Heart left ventricle (tissue), 16 donors: ENCODE measurements around the gene APOA1. TPM values are rescaled to one million over a fixed set of nuclear protein-coding genes. Genes with fewer than 3 reads are reported as not detected.

Source experiments
- ATAC-seq, 4 donors: fragments of 200-7000 bp; cut with Tn5 transposase; one replicate each; pipeline ENCODE4 v1.9.1; 2020 to 2022; ENCODE audit warnings: moderate library complexity in 4 of 4, mild to moderate bottlenecking in 3 of 4, moderate number of reproducible peaks in 1 of 4
- DNase-seq, 5 donors: peaks; one replicate each; pipeline ENCODE4 v3.0.0-alpha.2; 2020
- H3K27ac ChIP-seq, 12 donors: fragments of 200-600 bp; sonication (generic) in 4 of 12; one replicate each; pipeline versions ENCODE4 v1.5.0 to v1.8.0; 2016 to 2022; ENCODE audit warnings: mild to moderate bottlenecking in 2 of 12
- H3K27me3 ChIP-seq, 9 donors: fragments of 200-600 bp; sonication (generic) in 2 of 9; one replicate each; pipeline versions ENCODE4 v1.5.1 to v1.8.0; 2016 to 2022; ENCODE audit warnings: mild to moderate bottlenecking in 3 of 9
- H3K36me3 ChIP-seq, 9 donors: fragments of 200-600 bp; sonication (generic) in 2 of 9; one replicate each; pipeline versions ENCODE4 v1.5.0 to v1.8.0; 2018 to 2022; ENCODE audit warnings: mild to moderate bottlenecking in 2 of 9
- H3K4me1 ChIP-seq, 12 donors: fragments of 200-600 bp; sonication (generic) in 4 of 12; one replicate each; pipeline versions ENCODE4 v1.5.0 to v1.8.0; 2016 to 2022; ENCODE audit warnings: mild to moderate bottlenecking in 3 of 12
- H3K4me3 ChIP-seq, 12 donors: fragments of 200-600 bp; sonication (generic) in 4 of 12; one replicate each; pipeline versions ENCODE4 v1.5.0 to v1.8.0; 2017 to 2022; ENCODE audit warnings: mild to moderate bottlenecking in 9 of 12, moderate library complexity in 4 of 12
- H3K9me3 ChIP-seq, 12 donors: fragments of 200-600 bp; sonication (generic) in 4 of 12; one replicate each; pipeline versions ENCODE4 v1.5.0 to v1.8.0; 2016 to 2022; ENCODE audit warnings: mild to moderate bottlenecking in 1 of 12
- POLR2A ChIP-seq, 2 donors: fragments of 450-650 bp; IDR thresholded peaks; one replicate each; pipeline ENCODE4 v1.6.1; 2017; ENCODE audit warnings: antibody characterized with exemption in 2 of 2, mild to moderate bottlenecking in 2 of 2, moderate library complexity in 2 of 2
- WGBS, 4 donors: extraction: QIAGEN DNeasy Blood & Tissue Kit in 2 of 4; methylation state at CpG; one replicate each; pipeline versions ENCODE4 v1.1.5 to v1.1.7; 2013 to 2018; 5-methylcytosine and 5-hydroxymethylcytosine counted together
- intact Hi-C, 10 donors: fragments of 100-400 bp; cut with DNase I; formaldehyde crosslinking; loops; one replicate each; pipeline versions ENCODE4 v1.11.1 to v1.14.2; 2022
- polyA plus RNA-seq, 2 donors: library from polyadenylated mRNA; stranded (reverse); fragments of 200-250 nt; gene quantifications; one replicate each; pipeline ENCODE4 v1.2.3, GENCODE V29; 2013
- total RNA-seq, 9 donors: library from RNA; depleted of rRNA in 2 of 9; stranded (reverse); fragments of >200 nt in 2 of 9; fragmentation: NEBNext Ultra II Directional in 3 of 9; extraction: Animal tissue kit (Norgen Biotek cat#: 25700) in 3 of 9; gene quantifications; one replicate each; pipeline versions ENCODE4 v1.1.0 to v1.2.4, GENCODE V29; 2016 to 2023
- TF ChIP-seq, protein P1 (sequence below), 12 donors: fragments of 200-600 bp; sonication (generic) in 4 of 12; IDR thresholded peaks; one replicate each; pipeline versions ENCODE4 v1.5.0 to v1.8.0; 2018 to 2022; ENCODE audit warnings: antibody characterized with exemption in 12 of 12, mild to moderate bottlenecking in 5 of 12
- donor health status: ischemic (EF 13 %, LVEDD 7.1; RV severe dilation, severe dysfunction).
- donor health status: healthy with polysubstance abuse.
- donor health status: DM: no; HTN: yes; CAD: no.
- donor health status: DM: no; HTN: no; CAD: no.
- donor health status: ischemic (EF 25% LVEDD 6.9; RV normal size, moderate dysfunction).
- donor health status: ischemic (EF 25% LVEDD 5.7; RV mildly dilated, moderate dysfunction).
- donor health status: healthy.
- donor health status: DM: yes; HTN: yes; CAD: no.
- donor health status: ischemic (EF 35%, LVEDD 5.7; RV mildly dilated, moderate dysfunction).
- donor health status: nonischemic (EF 11% LVEDD 7.7; RV severe dilation, severe dysfunction).
- donor health status: DM: yes; HTN: yes; CAD: no.
- donor health status: PGD.
- donor health status: ischemic (EF 29% LVEDD 5.4; RV normal size, mild dysfunction).
- donor health status: nonischemic (EF 23%, LVEDD 6.1; RV moderate dilation, normal function).

The APOA1 gene
- total and polyA plus RNA-seq, 11 donors: 10.0 to 422 (median 61.4) TPM

GRCh38 chr11:116865696-116866095 is 28.3 kb upstream of the APOA1 start:
- peaks cover 0 to 99% (median 96%) of the 10 kb centered on the region in 9 donors for H3K36me3 ChIP-seq
- 74 to 90% (median 83%) methylated on average over 1 of the region's 1 CpG for WGBS, 4 donors

DNA sequence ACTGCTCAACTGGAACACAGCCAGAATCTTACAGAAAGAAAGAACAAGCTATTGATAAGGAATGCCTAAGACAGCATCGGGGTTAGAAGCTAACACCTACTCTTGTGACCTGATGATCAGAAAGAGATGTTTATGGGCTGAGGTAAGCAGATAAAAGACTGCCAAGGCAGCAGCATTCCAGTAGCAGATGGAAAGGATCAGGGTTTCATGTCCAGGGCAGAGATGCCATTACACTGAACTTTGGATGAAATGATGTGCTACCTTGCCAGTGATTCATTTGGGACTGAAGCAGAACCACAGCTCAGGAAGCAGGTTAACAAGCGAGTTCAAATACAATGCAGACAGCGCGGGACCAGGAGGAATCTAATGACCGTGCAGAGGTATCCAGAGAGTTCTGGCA is 27.1 kb upstream of the APOA1 start:
- Histone ChIP-seq H3K36me3 (peaks cover 0 to 98% (median 94%) of the 10 kb centered on the region in 9 donors), H3K4me1 (peaks cover 0 to 45% (median 13%) of the 10 kb centered on the region in 12 donors), H3K9me3 (no peaks in the 10 kb centered on the region), H3K4me3 (no peak overlapping the region), H3K27me3 (no peaks in the 10 kb centered on the region), H3K27ac (peak overlapping the region in 2 of 12 donors; percentile 17 to 31)
- WGBS, 4 donors: 68 to 85% (median 77%) methylated on average over 5 of the region's 5 CpGs
- intact Hi-C loops: loop anchor here in 1 of 10 donors (10.0 kb wide), 1 partner anchor 360 kb away; no protein-coding TSS in a partner anchor
- ATAC-seq (no peak), DNase-seq (no peak)
- TF ChIP-seq POLR2A (IDR thresholded peaks at IDR 0.05): no peak
- TF ChIP-seq, protein P1, sequence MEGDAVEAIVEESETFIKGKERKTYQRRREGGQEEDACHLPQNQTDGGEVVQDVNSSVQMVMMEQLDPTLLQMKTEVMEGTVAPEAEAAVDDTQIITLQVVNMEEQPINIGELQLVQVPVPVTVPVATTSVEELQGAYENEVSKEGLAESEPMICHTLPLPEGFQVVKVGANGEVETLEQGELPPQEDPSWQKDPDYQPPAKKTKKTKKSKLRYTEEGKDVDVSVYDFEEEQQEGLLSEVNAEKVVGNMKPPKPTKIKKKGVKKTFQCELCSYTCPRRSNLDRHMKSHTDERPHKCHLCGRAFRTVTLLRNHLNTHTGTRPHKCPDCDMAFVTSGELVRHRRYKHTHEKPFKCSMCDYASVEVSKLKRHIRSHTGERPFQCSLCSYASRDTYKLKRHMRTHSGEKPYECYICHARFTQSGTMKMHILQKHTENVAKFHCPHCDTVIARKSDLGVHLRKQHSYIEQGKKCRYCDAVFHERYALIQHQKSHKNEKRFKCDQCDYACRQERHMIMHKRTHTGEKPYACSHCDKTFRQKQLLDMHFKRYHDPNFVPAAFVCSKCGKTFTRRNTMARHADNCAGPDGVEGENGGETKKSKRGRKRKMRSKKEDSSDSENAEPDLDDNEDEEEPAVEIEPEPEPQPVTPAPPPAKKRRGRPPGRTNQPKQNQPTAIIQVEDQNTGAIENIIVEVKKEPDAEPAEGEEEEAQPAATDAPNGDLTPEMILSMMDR (IDR thresholded peaks at IDR 0.05): no peak

More at GRCh38 chr11:116865696-116866095, 28.3 kb upstream of the APOA1 start:
- H3K4me3 ChIP-seq: no peak overlapping the region
- H3K27me3 ChIP-seq: no peaks in the 10 kb centered on the region
- peak overlapping the region in 1 of 12 donors; percentile 62 for H3K27ac ChIP-seq
- no peak for TF ChIP-seq POLR2A (IDR thresholded peaks at IDR 0.05)
- TF ChIP-seq, protein P1 (IDR thresholded peaks at IDR 0.05): no peak
- intact Hi-C loops: loop anchor here in 1 of 10 donors (10.0 kb wide), 1 partner anchor 359 kb away; no protein-coding TSS in a partner anchor
- no peaks in the 10 kb centered on the region for H3K9me3 ChIP-seq
- ATAC-seq: no peak
- DNase-seq: no peak
- peaks cover 0 to 48% (median 14%) of the 10 kb centered on the region in 12 donors for H3K4me1 ChIP-seq

DNA sequence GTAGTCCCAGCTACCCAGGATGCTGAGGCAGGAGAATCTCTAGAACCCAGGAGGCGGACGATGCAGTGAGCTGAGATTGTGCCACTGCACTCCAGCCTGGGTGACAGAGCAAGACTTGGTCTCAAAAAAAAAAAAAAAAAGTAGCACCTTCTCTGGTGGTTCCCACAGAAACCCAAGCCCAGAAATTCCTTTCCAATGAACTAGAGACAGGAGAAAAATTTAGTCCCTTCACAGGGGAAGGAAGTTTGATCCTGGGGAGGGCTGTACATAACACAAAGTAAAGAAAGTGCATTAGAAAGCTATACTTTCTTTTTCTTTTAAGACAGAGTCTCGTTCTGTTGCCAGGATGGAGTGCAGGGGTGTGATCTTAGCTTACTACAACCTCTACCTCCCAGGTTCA is 25.5 kb upstream of the APOA1 start:
- peaks cover 3 to 98% (median 95%) of the 10 kb centered on the region in 9 donors for H3K36me3 ChIP-seq
- TF ChIP-seq, protein P1 (IDR thresholded peaks at IDR 0.05): no peak
- no peak for TF ChIP-seq POLR2A (IDR thresholded peaks at IDR 0.05)
- peaks cover 0 to 37% (median 12%) of the 10 kb centered on the region in 12 donors for H3K4me1 ChIP-seq
- no peak for DNase-seq
- intact Hi-C loops: loop anchor here in 1 of 10 donors (10.0 kb wide), 1 partner anchor 362 kb away; no protein-coding TSS in a partner anchor
- 94 to 98% (median 96%) methylated on average over 3 of the region's 3 CpGs for WGBS, 4 donors
- no peaks in the 10 kb centered on the region for H3K9me3 ChIP-seq
- no peaks in the 10 kb centered on the region for H3K27me3 ChIP-seq
- no peak overlapping the region for H3K4me3 ChIP-seq
- no peak overlapping the region for H3K27ac ChIP-seq
- ATAC-seq: no peak

GRCh38 chr11:116862185-116862584 is 24.8 kb upstream of the APOA1 start:
- H3K4me3 ChIP-seq: no peak overlapping the region
- H3K27ac ChIP-seq: no peak overlapping the region
- no peaks in the 10 kb centered on the region for H3K9me3 ChIP-seq
- no peaks in the 10 kb centered on the region for H3K27me3 ChIP-seq
- TF ChIP-seq, protein P1 (IDR thresholded peaks at IDR 0.05): no peak
- TF ChIP-seq POLR2A (IDR thresholded peaks at IDR 0.05): no peak
- peaks cover 3 to 98% (median 95%) of the 10 kb centered on the region in 9 donors for H3K36me3 ChIP-seq
- no peak for ATAC-seq
- DNase-seq: no peak
- 84 to 100% (median 85%) methylated on average over 3 of the region's 3 CpGs for WGBS, 4 donors
- peaks cover 0 to 29% (median 9%) of the 10 kb centered on the region in 12 donors for H3K4me1 ChIP-seq
- intact Hi-C loops: loop anchor here in 1 of 10 donors (10.0 kb wide), 1 partner anchor 363 kb away; no protein-coding TSS in a partner anchor
